Measurements from ENCODE around the gene VSTM2A.

VSTM2A gene

GRCh38 chr7:54615537-54615936 lies 73.4 kb downstream of the VSTM2A start:
- TF ChIP-seq CTCF (IDR thresholded peaks at IDR 0.05; ENCODE audit: low read length, missing control alignments) = no peak
- peak; percentile 10 for DNase-seq (ENCODE audit: low read depth)
- no peak overlapping the region for H3K4me3 ChIP-seq (replicated peaks; ENCODE audit: low read depth, low read length)

Measured in fibroblast of pulmonary artery (primary cell).